Stimulated activated CD4-positive, alpha-beta T cell treated with anti-CD3 and anti-CD28 coated beads, Interleukin-1b, Interleukin-23, amount 100 ng/mL, for 24 hours (primary cell): ENCODE results near the gene OSBPL5.

Experiments
- DNase-seq, 4 experiments: peaks; one replicate each; pipeline ENCODE4 v3.0.0-alpha.2; 2020; ENCODE audit warnings: low read depth in 4 of 4, low spot score in 1 of 4

The OSBPL5 gene

DNA sequence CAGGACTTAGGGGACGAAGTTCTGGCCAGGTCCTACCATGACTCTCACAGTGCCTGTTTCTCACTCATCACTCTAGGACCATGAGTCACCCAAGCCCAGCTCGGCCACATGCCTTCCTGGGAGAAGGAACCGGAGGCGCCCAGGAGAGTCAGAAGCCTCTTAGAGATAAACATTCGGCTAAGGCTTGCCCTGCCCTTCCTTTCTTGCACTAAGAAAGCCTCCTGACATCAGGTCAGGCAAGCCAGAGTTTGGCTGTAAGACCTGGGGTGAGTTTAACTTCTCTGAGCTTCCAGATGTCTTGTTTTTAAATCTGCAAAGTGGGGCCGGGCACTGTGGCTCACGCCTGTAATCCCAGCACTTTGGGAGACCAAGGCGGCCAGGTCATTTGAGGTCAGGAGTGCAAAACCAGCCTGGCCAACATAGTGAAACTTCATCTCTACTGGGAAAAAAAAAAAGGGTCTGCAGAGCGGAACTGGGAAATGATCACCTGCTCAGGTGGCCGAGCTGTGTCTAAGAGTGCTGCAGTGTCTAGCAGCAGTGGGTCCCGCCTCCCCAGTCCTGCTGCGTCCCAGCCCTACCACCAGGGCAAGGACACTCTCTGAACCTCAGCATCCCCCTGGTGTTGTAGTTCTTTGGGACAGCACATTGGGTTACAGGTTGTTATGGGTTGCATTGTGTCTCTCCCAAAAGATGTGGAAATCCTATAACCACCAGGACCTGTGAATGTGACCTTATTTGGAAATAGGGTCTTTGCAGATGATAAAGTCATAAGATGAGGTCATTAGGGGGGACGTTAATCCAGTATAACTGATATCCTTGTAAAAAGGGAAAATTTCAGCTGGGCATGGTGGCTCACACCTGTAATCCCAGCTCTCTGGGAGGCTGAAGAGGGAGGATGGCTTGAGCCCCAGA, 106.1 kb downstream of the OSBPL5 start:
- DNase-seq, result no peak

- DNase-seq, result peak; percentile 80 to 94 (median 92)
These were observed 107.8 kb downstream of the OSBPL5 start, which contains the start of gene CARS1 for GRCh38 chr11:3057069-3057963. TSS of gene CARS1 (minus strand) at chr11:3057423. CDS start at chr11:3057367, 56 bp downstream.

- DNase-seq, result peak in 1 of 4 experiments; percentile 5
These were observed 108.6 kb downstream of the OSBPL5 start for GRCh38 chr11:3056296-3057068.

DNA sequence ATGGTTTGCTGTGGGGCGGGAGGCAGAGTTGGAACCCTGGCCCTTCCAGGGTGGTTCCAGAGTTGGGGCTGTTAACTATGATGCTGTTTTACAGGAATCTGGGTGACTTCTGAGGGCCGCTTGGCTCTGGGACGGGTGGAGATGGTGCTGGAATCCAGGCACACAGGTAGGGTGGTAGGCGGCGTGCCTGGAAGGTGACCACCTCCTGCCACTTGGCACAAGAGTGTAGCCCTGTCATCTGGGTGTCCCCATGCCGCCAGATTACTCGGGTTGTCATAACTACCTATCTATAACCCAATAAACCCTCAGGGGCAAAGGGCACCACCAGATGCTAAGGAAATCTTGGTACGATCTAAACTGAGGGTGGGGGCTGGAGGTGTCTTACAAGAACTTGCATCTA, 109.2 kb downstream of the OSBPL5 start:
- no peak for DNase-seq

- DNase-seq, result no peak
These were observed 112.5 kb downstream of the OSBPL5 start for GRCh38 chr11:3052567-3052966.

GRCh38 chr11:3052109-3052479, 113.0 kb downstream of the OSBPL5 start:
- no peak for DNase-seq

- DNase-seq, result no peak
These were observed 113.7 kb downstream of the OSBPL5 start for GRCh38 chr11:3051196-3052108.

DNA sequence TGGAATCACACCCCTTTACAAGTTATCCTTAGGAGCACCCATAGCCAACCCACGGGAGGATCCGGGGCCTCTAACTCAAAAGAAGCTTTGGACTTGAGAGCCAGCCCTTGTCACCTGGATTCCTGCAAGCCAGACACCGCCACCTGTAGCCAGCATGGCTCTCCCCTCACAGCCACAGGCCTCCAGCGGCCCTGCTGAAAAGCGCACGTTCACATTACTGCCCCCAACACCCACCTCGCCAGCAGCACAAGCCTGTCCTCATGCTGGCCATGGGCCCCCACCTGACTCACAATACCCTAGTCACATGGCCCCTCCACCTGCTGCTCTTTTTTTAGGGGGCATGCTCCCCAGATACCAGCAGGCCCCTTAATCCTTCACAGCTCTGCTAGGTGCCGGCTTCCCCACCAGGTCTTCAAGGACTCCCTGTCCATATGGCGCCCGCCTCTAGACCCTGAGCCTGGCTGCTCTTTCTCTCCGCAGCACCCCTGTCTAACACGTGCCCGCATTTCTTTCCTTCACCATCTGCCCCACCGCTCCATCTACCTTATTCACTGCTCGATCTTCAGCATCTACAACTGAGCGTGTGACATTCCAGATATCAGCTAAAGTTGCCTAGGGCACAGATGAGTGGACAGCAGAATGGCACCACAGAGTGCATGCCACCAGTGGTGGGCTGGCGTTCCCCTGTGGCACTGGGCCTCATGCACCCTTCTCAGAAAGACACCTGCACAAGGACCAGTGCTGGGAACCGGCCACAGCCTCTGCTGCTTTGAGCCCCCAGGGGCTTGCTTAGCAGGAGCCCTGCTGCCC, 114.5 kb downstream of the OSBPL5 start:
- no peak for DNase-seq

- peak in 3 of 4 experiments; percentile 35 to 48 (median 36) for DNase-seq
These were observed 115.5 kb downstream of the OSBPL5 start for GRCh38 chr11:3049430-3050243.

DNA sequence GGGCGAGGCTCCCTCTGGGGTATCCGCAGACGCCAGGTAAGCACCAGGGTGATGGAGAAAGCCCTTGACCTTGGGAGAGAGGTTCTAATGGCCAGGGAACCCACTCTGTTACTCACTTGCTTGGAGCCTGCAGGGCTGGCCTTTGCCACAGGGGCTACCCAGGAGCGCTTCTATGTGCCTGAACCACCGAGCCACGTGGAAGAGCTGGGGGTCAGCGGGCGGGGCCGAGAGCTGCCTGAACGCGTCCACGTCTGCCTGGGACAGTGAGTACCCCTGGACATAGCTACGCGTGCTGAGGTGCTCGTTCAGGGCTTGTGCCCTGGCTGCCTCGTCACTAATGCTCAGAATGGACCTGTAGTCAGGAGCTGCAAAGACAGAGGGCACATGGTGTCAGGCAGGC, 117.5 kb downstream of the OSBPL5 start:
- DNase-seq, result no peak

GRCh38 chr11:3046641-3047040, 118.5 kb downstream of the OSBPL5 start:
- DNase-seq, result no peak

- no peak for DNase-seq
These were observed 118.9 kb downstream of the OSBPL5 start for GRCh38 chr11:3046190-3046589.

DNA sequence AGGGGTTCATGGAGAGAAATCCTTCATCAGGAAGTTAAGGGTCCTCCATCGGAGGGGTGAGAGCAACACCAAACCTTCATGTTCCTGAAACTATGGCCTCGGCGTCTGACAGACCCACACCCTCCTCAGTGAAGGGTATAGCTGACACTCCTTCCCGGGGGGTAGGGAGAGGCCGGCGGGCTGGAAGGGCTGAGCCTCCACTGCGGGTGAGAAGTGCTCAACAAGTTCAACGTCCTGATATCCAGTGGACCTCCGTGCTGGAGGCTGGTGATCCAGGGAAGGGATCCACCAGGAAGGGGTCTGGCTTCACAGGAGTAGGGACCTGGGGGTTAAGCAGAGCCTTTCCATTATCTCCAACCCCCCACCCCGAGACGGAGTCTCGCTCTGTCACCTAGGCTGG, 120.2 kb downstream of the OSBPL5 start:
- DNase-seq, result no peak

GRCh38 chr11:3044004-3044403, 121.1 kb downstream of the OSBPL5 start:
- DNase-seq, result no peak

- no peak for DNase-seq
These were observed 121.7 kb downstream of the OSBPL5 start for GRCh38 chr11:3043315-3043871.

GRCh38 chr11:3042496-3043314, 122.4 kb downstream of the OSBPL5 start:
- DNase-seq, result no peak
